CD8-positive, alpha-beta memory T cell (primary cell): ENCODE data around the gene ESPNL. TPM values are rescaled to one million over a fixed set of nuclear protein-coding genes. Genes with fewer than 3 reads are reported as not detected.
A peak's percentile ranks its signal among the peaks of the same experiment; 100 is the strongest.

ENCODE experiments used
- CTCF ChIA-PET: fragments of 350-600 bp; sonication (Branson Sonifier 250); formaldehyde crosslinking; loops from one replicate; lab custom pipeline; 2021; ENCODE audit warnings: antibody characterized with exemption; lab: Charles Lee
- POLR2A ChIA-PET: fragments of 350-600 bp; sonication (Branson Sonifier 250); formaldehyde crosslinking; loops from one replicate; lab custom pipeline; 2021; ENCODE audit warnings: antibody characterized with exemption; lab: Charles Lee
- DNase-seq, 5 donors: peaks; one replicate each; pipeline versions ENCODE4 v3.0.0 to v3.0.0-alpha.2; 2020 to 2022; ENCODE audit warnings: mixed read lengths in 1 of 5
- H3K27ac ChIP-seq: one replicate; pipeline ENCODE4 v1.7.0; 2013; ENCODE audit warnings: low read depth, mild to moderate bottlenecking, low read length, moderate library complexity
- H3K27me3 ChIP-seq: 2 replicates; pipeline ENCODE4 v1.7.0; 2013; ENCODE audit warnings: low read length, mild to moderate bottlenecking; ENCODE audit not compliant: insufficient read depth, poor library complexity, severe bottlenecking
- H3K36me3 ChIP-seq: 2 replicates; pipeline ENCODE4 v1.7.0; 2013; ENCODE audit warnings: mild to moderate bottlenecking, low read length, moderate library complexity; ENCODE audit not compliant: insufficient read depth
- H3K4me1 ChIP-seq: 2 replicates; pipeline ENCODE4 v1.7.0; 2013; ENCODE audit warnings: mild to moderate bottlenecking, low read length, moderate library complexity; ENCODE audit not compliant: insufficient read depth
- H3K4me3 ChIP-seq: 2 replicates; pipeline ENCODE4 v1.7.0; 2013; ENCODE audit warnings: mild to moderate bottlenecking, low read length
- H3K9me3 ChIP-seq: 2 replicates; pipeline ENCODE4 v1.7.0; 2013; ENCODE audit warnings: mild to moderate bottlenecking, low read length
- H3K27ac Mint-ChIP-seq, 8 donors: one replicate each; pipeline ENCODE4 v1.8.0; 2020 to 2021; ENCODE audit warnings: mixed read lengths in 8 of 8, mild to moderate bottlenecking in 6 of 8, inconsistent platforms in 3 of 8, moderate library complexity in 3 of 8
- H3K27me3 Mint-ChIP-seq, 2 donors: one replicate each; pipeline ENCODE4 v1.8.0; 2020 to 2021; ENCODE audit warnings: mixed read lengths in 2 of 2, mild to moderate bottlenecking in 1 of 2, moderate library complexity in 1 of 2
- H3K36me3 Mint-ChIP-seq, 3 donors: one replicate each; pipeline ENCODE4 v1.8.0; 2020 to 2021; ENCODE audit warnings: mixed read lengths in 3 of 3, inconsistent platforms in 1 of 3, mild to moderate bottlenecking in 1 of 3
- H3K4me1 Mint-ChIP-seq, 3 donors: one replicate each; pipeline ENCODE4 v1.8.0; 2020 to 2021; ENCODE audit warnings: mixed read lengths in 3 of 3, inconsistent platforms in 1 of 3, mild to moderate bottlenecking in 1 of 3
- H3K4me3 Mint-ChIP-seq, 7 donors: one replicate each; pipeline ENCODE4 v1.8.0; 2020 to 2021; ENCODE audit warnings: mixed read lengths in 7 of 7, mild to moderate bottlenecking in 6 of 7, moderate library complexity in 4 of 7, inconsistent platforms in 2 of 7
- H3K9me3 Mint-ChIP-seq, 5 donors: one replicate each; pipeline ENCODE4 v1.8.0; 2020 to 2022; ENCODE audit warnings: mixed read lengths in 5 of 5, mild to moderate bottlenecking in 3 of 5, moderate library complexity in 2 of 5, inconsistent platforms in 1 of 5
- polyA plus RNA-seq: library from polyadenylated mRNA; unstranded; fragments of 300-500 nt; fragmentation: Illumina TruSeq; gene quantifications from one replicate; pipeline ENCODE4 v1.2.3, GENCODE V29; 2021
- total RNA-seq, 2 experiments: library from RNA; stranded (reverse); gene quantifications; one replicate each; pipeline ENCODE4 v1.2.3, GENCODE V29; 2021

The ESPNL gene
- total and polyA plus RNA-seq, 3 experiments from 2014 or later = not detected

DNA sequence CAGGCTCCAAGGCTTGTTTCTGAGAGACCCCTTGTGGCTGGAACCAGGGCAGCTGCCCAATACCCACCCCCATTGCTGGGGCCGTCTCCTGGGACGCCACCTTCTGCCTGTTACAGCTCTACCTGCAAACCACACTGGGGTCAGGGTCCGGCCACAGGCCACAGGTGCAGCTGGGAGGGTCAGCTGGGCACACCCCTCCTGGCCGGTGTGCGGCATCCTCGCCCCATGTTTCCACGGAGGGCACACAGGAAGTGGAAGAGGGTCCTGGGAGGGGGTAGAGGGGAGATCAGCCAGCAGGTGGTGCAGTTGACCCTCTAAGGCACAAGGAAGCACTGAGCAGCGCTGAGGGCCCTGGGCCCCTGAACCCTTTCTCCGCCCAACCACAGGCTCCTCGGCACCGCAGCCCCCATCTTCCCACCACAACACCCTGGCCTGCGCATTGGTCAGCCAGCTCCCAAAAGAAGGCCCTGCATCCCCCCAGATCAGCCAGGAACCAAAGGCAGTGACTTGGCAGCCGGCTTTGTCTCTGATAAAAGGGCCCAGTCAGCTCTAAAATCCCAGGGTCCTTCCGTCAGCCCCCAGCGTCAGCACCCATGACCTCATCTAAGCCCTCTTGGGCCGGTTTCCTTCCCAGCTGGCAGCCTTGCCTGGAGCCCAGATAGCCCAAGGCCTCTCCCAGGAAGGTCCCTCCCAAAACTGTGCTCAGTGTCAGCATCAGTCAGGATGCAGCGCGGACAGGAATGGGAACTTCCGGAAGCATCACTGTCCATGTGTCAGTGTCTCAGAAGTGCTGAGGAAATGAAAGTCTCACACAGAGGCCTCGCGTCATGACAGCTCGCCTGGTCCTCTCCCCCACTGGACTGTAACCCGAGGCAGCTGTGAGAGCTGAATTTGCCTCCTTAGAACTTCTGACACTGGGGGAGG lies 60.3 kb downstream of the ESPNL start:
- Mint-ChIP-seq H3K36me3 (no peaks in the 10 kb centered on the region), H3K4me1 (peaks cover 7 to 29% (median 15%) of the 10 kb centered on the region in 3 donors), H3K27ac (no peak overlapping the region), H3K27me3 (peaks cover 11 to 24% of the 10 kb centered on the region in 2 donors), H3K4me3 (peak overlapping the region in 2 of 7 donors; percentile 32 to 46), H3K9me3 (no peaks in the 10 kb centered on the region)
- CTCF ChIA-PET = interaction anchor here (0.6 kb wide), 1 partner anchor 293 kb away, joined by 3 read pairs; no protein-coding TSS in a partner anchor
- no peak for DNase-seq
- no peaks in the 10 kb centered on the region for H3K9me3 ChIP-seq
- H3K4me1 ChIP-seq = peaks cover 9% of the 10 kb centered on the region
- no peaks in the 10 kb centered on the region for H3K36me3 ChIP-seq
- no peaks in the 10 kb centered on the region for H3K27me3 ChIP-seq
- H3K27ac ChIP-seq = no peak overlapping the region
- H3K4me3 ChIP-seq = no peak overlapping the region
- POLR2A ChIA-PET = no interaction called here

DNA sequence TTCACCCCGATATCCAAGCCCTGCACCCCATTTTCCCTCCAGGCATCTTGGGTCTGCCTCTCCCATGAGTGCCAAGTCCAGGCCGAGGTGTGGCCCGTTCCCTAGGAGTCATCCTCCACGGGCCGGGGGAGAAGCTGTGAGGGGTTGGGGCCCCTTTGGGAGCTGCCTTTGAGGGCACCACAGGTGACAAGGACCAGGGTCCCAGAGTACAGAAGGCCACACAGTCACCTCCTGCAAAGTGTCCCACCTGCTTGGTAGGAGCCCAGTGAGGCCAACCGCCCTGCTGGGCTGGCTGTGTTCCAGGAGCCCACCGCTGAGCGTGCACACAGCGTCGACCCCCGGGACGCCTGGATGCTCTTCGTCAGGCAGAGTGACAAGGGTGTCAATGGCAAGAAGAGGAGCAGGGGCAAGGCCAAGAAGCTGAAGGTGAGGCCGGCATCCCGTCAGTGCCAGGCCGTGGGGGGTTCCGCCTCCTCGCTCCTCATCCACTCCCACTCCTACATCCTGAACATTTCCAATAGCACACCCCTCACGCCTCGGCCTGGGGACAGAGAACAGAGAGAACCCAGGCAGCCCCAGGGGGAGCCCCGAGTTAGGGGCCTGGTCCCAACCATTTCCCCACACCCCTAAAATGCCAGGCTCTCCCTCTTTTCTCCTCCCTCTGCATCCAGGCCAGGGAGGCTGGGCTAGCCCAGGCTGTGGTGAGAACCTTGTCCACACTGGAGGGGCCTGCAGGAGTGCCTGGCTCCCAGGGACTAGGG lies 61.3 kb downstream of the ESPNL start:
- no peaks in the 10 kb centered on the region for H3K9me3 ChIP-seq
- Mint-ChIP-seq H3K36me3 (no peaks in the 10 kb centered on the region), H3K27me3 (peaks cover 11 to 24% of the 10 kb centered on the region in 2 donors), H3K4me1 (peaks cover 7 to 29% (median 15%) of the 10 kb centered on the region in 3 donors), H3K4me3 (no peak overlapping the region), H3K27ac (no peak overlapping the region), H3K9me3 (no peaks in the 10 kb centered on the region)
- no peaks in the 10 kb centered on the region for H3K36me3 ChIP-seq
- DNase-seq = no peak
- no peak overlapping the region for H3K4me3 ChIP-seq
- H3K4me1 ChIP-seq = peaks cover 9% of the 10 kb centered on the region
- no peaks in the 10 kb centered on the region for H3K27me3 ChIP-seq
- no peak overlapping the region for H3K27ac ChIP-seq
- ChIA-PET CTCF (no interaction called here), POLR2A (no interaction called here)

DNA sequence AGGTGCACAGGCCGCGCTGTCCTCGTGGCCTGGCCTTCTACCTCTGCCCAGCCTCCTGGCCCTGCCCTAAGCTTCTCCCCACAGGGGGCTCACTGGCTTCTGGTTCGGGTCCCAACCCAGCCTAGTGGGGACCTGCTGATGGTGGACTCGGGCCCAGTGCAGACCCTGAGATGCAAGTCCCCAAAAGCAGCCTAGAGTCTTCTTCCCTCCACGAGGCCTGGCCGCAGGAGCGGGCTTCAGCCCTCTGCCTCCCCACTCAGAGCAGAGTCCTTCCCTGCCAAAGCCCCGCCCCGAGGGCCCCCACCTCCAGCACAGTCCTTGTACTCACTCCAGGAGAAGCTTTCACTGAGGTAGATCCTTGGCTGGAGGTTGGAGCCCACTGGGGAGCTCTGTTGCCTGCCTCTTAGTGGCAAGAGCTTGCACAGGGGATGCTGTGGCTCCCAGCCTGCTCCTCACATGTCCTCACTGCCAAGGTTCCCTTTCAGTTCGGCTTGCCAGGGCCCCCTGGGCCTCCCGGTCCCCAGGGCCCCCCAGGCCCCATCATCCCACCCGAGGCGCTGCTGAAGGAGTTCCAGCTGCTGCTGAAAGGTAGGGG lies 62.2 kb downstream of the ESPNL start:
- ChIA-PET POLR2A (no interaction called here), CTCF (no interaction called here)
- H3K27ac ChIP-seq = no peak overlapping the region
- H3K9me3 ChIP-seq = no peaks in the 10 kb centered on the region
- no peaks in the 10 kb centered on the region for H3K27me3 ChIP-seq
- Mint-ChIP-seq H3K36me3 (peaks cover 0 to 2% (median 0%) of the 10 kb centered on the region in 3 donors), H3K4me3 (no peak overlapping the region), H3K27me3 (peaks cover 11 to 24% of the 10 kb centered on the region in 2 donors), H3K27ac (no peak overlapping the region), H3K9me3 (no peaks in the 10 kb centered on the region), H3K4me1 (peaks cover 7 to 29% (median 15%) of the 10 kb centered on the region in 3 donors)
- DNase-seq = no peak
- peaks cover 9% of the 10 kb centered on the region for H3K4me1 ChIP-seq
- H3K36me3 ChIP-seq = no peaks in the 10 kb centered on the region
- H3K4me3 ChIP-seq = no peak overlapping the region

DNA sequence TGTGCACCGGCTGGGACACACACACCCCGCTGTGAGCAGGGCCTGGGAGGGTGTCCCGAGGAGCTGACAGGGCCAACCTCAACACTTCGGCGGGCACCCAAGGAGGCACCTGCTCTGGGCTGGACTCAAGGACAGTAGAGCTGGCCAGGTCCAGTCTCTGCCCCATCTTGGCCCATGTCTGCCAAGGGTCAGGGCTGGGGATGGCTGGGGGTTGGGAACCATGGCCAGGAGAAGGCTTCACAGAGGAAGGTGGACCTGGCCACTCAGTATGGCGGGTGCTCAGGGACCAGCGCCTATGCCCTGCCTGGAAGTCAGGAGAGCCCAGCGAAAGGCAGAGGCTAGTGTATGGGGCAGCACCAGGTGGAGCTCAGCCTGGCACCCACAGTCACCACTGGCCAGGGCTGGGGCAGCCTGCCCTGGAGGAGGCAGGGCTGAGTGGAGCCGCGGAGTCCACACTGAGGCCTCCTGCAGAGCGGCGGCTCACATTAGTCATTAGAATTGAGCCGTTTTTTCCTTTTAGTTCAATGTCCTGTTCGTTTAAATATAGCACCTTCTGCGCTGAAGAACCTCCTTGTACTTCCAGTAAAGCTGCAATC lies 62.8 kb downstream of the ESPNL start:
- Mint-ChIP-seq H3K4me1 (peaks cover 7 to 29% (median 15%) of the 10 kb centered on the region in 3 donors), H3K27me3 (peaks cover 11 to 24% of the 10 kb centered on the region in 2 donors), H3K4me3 (no peak overlapping the region), H3K9me3 (no peaks in the 10 kb centered on the region), H3K36me3 (peaks cover 0 to 8% (median 0%) of the 10 kb centered on the region in 3 donors), H3K27ac (no peak overlapping the region)
- peaks cover 9% of the 10 kb centered on the region for H3K4me1 ChIP-seq
- no peaks in the 10 kb centered on the region for H3K36me3 ChIP-seq
- no peak overlapping the region for H3K4me3 ChIP-seq
- ChIA-PET POLR2A (no interaction called here), CTCF (no interaction called here)
- DNase-seq = no peak
- H3K9me3 ChIP-seq = no peaks in the 10 kb centered on the region
- H3K27ac ChIP-seq = no peak overlapping the region
- H3K27me3 ChIP-seq = no peaks in the 10 kb centered on the region

DNA sequence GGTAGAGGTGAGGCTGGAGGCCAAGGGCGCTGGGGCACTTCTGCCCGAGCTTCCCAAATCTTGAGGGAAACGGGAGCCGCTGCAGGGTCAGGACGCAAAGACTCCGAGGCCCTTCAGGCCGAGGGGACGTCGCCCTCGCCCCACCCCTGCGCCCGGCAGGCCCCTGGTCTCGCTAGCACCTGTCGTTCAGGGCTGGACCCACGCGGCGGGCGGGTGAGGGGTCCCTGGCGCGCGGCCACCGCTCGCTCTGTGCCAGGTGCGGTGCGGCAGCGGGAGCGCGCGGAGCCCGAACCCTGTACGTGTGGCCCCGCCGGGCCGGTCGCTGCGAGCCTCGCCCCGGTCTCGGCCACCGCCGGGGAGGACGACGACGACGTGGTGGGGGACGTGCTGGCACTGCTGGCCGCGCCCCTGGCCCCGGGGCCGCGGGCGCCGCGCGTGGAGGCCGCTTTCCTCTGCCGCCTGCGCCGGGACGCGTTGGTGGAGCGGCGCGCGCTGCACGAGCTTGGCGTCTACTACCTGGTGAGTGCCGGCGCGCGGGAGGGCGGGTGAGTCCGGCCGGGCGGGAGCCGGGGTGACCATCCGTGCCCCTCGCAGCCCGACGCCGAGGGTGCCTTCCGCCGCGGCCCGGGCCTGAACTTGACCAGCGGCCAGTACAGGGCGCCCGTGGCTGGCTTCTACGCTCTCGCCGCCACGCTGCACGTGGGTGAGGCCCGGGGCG lies 63.5 kb downstream of the ESPNL start:
- Mint-ChIP-seq H3K27ac (no peak overlapping the region), H3K9me3 (no peaks in the 10 kb centered on the region), H3K36me3 (peaks cover 0 to 15% (median 0%) of the 10 kb centered on the region in 3 donors), H3K4me1 (peaks cover 7 to 29% (median 15%) of the 10 kb centered on the region in 3 donors), H3K27me3 (peaks cover 11 to 24% of the 10 kb centered on the region in 2 donors), H3K4me3 (no peak overlapping the region)
- Histone ChIP-seq H3K9me3 (no peaks in the 10 kb centered on the region), H3K36me3 (no peaks in the 10 kb centered on the region), H3K27me3 (no peaks in the 10 kb centered on the region), H3K4me1 (peaks cover 9% of the 10 kb centered on the region), H3K4me3 (no peak overlapping the region), H3K27ac (no peak overlapping the region)
- ChIA-PET POLR2A (no interaction called here), CTCF (no interaction called here)
- no peak for DNase-seq

DNA sequence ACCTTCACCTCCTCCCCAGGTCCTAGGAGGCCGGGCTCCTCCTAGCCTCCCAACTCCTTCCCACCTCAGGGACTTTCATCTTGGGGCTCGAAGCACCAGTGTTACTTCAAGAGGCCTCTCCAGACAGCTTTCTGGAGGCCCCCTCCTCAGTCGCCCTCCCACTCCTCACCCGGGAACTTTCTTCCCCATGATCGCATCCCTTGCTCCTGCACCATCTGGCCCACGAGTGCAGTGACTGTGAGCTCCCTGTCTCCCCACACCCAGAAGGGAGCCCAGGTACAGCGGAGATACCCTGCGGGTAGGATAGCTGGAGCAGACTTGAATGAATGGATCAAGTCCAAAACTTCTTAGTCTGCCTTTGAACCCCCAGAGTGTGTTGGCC lies 64.8 kb downstream of the ESPNL start:
- peaks cover 0 to 27% (median under 1%) of the 10 kb centered on the region in 3 donors for H3K36me3 Mint-ChIP-seq
- DNase-seq = no peak
- peaks cover 0 to 21% (median 9%) of the 10 kb centered on the region in 3 donors for H3K4me1 Mint-ChIP-seq
- Histone ChIP-seq H3K27ac (no peak overlapping the region), H3K27me3 (no peaks in the 10 kb centered on the region), H3K36me3 (peaks cover 4% of the 10 kb centered on the region), H3K4me3 (no peak overlapping the region), H3K4me1 (peaks cover under 1% of the 10 kb centered on the region), H3K9me3 (no peaks in the 10 kb centered on the region)
- CTCF ChIA-PET = no interaction called here
- H3K9me3 Mint-ChIP-seq = no peaks in the 10 kb centered on the region
- H3K27ac Mint-ChIP-seq = peak overlapping the region in 1 of 8 donors; percentile 19
- H3K27me3 Mint-ChIP-seq = peaks cover 6 to 16% of the 10 kb centered on the region in 2 donors
- POLR2A ChIA-PET = no interaction called here
- no peak overlapping the region for H3K4me3 Mint-ChIP-seq

DNA sequence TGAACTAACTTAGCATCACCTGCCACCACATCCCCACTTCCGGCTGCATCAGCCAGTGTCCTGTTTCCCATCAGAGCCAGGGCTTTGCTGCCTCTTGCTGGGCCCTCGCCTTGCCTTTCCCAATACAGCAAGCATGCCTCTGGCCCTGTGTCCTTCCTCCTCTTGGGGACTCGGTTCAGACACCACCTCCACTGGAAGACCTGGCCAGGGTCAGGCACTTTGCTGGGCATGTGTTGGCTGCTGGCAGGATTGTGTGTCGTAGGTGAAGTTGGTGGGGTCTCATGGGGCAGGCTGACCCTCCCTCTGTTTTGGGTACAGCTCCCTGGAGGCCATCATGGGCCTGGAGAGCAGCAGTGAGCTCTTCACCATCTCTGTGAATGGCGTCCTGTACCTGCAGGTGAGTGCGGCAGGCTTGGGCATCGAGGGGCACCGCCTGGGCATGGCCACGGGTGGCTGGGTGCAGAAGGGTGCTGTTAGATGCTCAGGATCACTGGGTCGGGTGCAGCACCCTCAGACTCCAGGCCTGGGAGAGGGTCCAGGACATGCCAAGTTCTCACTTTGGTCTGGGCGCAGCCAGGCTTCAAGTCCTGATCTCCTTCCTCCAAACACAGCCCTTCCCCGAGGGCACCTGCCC lies 65.3 kb downstream of the ESPNL start:
- Histone ChIP-seq H3K27ac (no peak overlapping the region), H3K4me1 (no peaks in the 10 kb centered on the region), H3K27me3 (no peaks in the 10 kb centered on the region), H3K36me3 (peaks cover 9% of the 10 kb centered on the region), H3K4me3 (no peak overlapping the region), H3K9me3 (no peaks in the 10 kb centered on the region)
- no peaks in the 10 kb centered on the region for H3K9me3 Mint-ChIP-seq
- H3K27me3 Mint-ChIP-seq = peaks cover 4 to 11% of the 10 kb centered on the region in 2 donors
- no peak overlapping the region for H3K4me3 Mint-ChIP-seq
- H3K27ac Mint-ChIP-seq = no peak overlapping the region
- no peak for DNase-seq
- H3K4me1 Mint-ChIP-seq = peaks cover 0 to 17% (median 9%) of the 10 kb centered on the region in 3 donors
- ChIA-PET POLR2A (no interaction called here), CTCF (no interaction called here)
- H3K36me3 Mint-ChIP-seq = peaks cover 3 to 32% (median 3%) of the 10 kb centered on the region in 3 donors
